ENCODE results near the gene COIL. TPM values are rescaled to one million over a fixed set of nuclear protein-coding genes. Genes with fewer than 3 reads are reported as not detected.

COIL gene, protein sequence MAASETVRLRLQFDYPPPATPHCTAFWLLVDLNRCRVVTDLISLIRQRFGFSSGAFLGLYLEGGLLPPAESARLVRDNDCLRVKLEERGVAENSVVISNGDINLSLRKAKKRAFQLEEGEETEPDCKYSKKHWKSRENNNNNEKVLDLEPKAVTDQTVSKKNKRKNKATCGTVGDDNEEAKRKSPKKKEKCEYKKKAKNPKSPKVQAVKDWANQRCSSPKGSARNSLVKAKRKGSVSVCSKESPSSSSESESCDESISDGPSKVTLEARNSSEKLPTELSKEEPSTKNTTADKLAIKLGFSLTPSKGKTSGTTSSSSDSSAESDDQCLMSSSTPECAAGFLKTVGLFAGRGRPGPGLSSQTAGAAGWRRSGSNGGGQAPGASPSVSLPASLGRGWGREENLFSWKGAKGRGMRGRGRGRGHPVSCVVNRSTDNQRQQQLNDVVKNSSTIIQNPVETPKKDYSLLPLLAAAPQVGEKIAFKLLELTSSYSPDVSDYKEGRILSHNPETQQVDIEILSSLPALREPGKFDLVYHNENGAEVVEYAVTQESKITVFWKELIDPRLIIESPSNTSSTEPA
- 8.3 and 11.7 TPM in 2 replicates for total RNA-seq

GRCh38 chr17:56960596-56961538 is at the start of gene COIL:
TSS of gene COIL (minus strand) at chr17:56961050. CDS start at chr17:56961019, 31 bp downstream.

DNA sequence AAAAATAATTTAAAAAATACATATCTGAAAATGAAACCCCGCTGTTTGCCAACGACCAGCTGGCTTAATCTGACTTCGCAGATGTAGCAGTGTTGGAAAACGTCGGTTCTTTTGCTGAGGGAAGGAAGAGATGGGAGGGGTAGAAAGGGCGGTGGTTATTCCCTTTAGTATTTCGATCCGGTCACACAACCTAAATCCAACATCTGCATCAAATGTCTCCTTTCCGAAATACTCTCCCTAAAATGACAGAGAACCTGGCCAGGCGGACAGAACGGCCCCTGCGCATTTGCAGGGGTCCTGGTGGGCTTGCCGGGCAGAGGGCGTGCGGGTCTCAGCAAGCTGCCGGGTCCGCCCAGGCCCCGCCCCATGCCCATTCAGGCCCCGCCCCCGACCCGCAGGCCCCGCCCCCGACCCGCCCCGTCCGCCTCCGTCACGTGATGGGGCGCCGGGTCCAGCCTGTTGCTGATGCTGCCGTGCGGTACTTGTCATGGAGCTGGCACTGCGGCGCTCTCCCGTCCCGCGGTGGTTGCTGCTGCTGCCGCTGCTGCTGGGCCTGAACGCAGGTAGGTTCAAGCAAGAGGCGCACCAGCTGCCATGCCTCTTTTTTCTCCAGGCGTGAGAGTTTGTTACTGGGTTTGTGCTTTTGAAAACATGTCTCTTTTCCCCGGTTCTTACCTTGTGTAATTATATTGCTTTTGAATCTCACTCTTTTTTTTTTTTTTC is 17.0 kb upstream of the COIL start, which contains the start of gene SCPEP1:
TSS of gene SCPEP1 (plus strand) at position 459 of the 723 bp plus-strand sequence. CDS start at position 488, 29 bp downstream.

DNA sequence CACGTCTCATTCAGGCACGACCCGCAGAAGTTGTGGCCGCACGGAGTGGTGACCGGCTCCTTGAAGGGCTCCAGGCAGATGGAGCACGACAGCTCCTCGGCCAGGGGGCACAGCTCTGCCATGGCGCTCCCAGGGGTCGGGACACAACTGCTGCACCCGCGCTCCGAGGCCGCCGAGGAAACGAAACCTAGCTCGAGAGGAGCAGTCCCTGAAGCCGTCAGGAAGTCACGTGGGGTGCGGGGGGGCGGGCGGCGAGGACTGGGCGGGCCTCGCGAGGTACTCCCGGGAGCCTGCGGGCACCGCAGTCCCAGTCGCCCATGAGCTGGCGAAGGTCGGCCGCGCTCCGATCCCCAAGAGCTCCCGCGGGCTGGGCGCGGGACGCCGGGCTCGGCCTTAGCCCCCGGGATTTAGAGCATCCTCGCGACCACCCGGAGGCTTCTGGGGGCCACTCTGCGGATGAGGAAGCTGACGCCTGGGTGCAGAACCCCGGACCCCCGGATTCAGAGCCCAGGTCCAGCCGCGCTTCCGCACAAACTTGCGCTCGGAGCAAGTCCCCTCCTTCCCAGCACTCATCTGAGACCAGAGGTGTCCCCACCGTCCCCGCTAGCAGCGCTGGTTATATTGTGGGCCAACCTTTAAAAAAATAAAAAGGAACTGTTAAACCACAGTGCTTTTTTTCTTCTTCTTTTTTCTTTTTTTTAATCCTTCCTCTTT is 46.8 kb downstream of the COIL start, which contains the start of gene TRIM25:
TSS of gene TRIM25 (minus strand) at position 183 of the 714 bp plus-strand sequence. CDS start at position 122, 61 bp downstream.

Other genes with a start within 250 kb of the COIL start
- gene C17orf67, start 127.1 kb downstream of the COIL start, total RNA-seq = 0.32 and 0.60 TPM in 2 replicates
- gene DGKE, start 126.9 kb downstream of the COIL start, total RNA-seq = 2.3 and 3.0 TPM in 2 replicates
- gene TRIM25, start 47.0 kb downstream of the COIL start, total RNA-seq = 16.4 and 17.2 TPM in 2 replicates
- gene SCPEP1, start 17.1 kb upstream of the COIL start, total RNA-seq = 58.2 and 98.1 TPM in 2 replicates
- gene AKAP1, start 124.2 kb upstream of the COIL start, total RNA-seq = 9.8 and 14.9 TPM in 2 replicates

All from bronchial smooth muscle cell (primary cell).